IPS DF 4.7 (cell line): ENCODE data around the gene KCNJ4.

ENCODE experiments used
- DNase-seq: peaks from one replicate; pipeline ENCODE4 v3.0.0-alpha.2; 2013; ENCODE audit warnings: low spot score; ENCODE audit errors: extremely low read depth

The KCNJ4 gene

GRCh38 chr22:38431266-38432010 is 23.6 kb downstream of the KCNJ4 start:
- DNase-seq, result no peak

- DNase-seq, result no peak
Observed at GRCh38 chr22:38429499-38430068, 25.4 kb downstream of the KCNJ4 start.

DNA sequence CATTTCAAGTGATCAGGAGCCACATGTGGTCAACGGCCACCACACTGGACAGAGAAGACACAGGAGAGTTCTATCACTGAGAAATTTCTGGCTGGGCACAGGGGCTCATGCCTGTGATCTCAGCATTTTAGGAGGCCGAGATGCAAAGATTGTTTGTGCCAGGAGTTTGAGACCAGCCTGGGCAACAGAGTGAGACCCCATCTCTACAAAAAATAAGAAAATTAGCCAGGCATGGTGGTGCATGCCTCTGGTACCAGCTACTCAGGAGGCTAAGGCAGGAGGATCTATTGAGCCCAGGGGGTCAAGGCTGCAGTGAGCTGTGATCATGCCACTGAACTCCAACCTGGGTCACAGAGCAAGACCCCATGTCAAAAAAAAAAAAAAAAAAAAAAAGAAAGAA is 26.3 kb downstream of the KCNJ4 start:
- DNase-seq, result no peak

DNA sequence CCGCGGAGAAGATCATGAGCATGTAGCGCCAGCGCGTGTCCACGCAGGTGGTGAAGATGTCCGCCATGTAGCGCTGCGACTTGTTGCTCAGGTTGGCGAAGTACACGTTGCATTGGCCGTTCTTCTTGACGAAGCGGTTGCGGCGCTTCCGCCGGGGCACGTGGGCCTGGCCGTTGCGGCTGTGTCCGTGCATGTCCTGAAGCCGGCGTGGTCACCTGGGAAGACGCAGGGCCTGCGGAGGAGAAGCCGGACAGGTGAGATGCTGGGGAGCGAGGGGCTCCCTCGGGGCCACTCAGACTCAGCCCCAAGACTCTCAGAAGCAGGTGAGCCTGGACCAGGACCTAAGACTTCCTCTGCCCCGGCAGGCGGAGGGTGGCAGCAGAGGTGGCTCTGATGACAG is 27.1 kb downstream of the KCNJ4 start:
- DNase-seq, result no peak

- DNase-seq, result no peak
Observed at GRCh38 chr22:38427465-38427864, 27.5 kb downstream of the KCNJ4 start.

DNA sequence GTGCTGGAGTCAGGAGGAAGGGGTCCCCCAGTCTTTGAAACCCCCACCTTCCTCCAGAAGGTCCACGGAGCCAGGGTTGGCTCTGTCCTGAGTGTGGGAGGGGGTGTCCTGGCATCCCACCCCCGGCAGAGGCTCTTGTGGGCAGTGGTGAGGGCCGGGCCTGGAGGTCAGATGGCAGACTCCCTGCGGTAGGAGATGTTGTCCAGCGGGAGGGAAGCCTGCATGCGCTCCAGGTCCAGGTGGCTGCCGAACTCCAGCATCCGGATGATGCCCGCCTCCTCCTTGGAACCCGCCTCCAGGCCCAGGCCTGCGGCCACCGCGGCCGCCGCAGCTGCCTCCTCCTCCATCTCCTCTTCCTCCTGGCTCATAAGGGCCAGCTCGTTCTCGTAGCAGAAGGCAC is 28.4 kb downstream of the KCNJ4 start:
- DNase-seq, result no peak

- DNase-seq, result no peak
Observed at GRCh38 chr22:38424525-38425080, 30.4 kb downstream of the KCNJ4 start.

DNA sequence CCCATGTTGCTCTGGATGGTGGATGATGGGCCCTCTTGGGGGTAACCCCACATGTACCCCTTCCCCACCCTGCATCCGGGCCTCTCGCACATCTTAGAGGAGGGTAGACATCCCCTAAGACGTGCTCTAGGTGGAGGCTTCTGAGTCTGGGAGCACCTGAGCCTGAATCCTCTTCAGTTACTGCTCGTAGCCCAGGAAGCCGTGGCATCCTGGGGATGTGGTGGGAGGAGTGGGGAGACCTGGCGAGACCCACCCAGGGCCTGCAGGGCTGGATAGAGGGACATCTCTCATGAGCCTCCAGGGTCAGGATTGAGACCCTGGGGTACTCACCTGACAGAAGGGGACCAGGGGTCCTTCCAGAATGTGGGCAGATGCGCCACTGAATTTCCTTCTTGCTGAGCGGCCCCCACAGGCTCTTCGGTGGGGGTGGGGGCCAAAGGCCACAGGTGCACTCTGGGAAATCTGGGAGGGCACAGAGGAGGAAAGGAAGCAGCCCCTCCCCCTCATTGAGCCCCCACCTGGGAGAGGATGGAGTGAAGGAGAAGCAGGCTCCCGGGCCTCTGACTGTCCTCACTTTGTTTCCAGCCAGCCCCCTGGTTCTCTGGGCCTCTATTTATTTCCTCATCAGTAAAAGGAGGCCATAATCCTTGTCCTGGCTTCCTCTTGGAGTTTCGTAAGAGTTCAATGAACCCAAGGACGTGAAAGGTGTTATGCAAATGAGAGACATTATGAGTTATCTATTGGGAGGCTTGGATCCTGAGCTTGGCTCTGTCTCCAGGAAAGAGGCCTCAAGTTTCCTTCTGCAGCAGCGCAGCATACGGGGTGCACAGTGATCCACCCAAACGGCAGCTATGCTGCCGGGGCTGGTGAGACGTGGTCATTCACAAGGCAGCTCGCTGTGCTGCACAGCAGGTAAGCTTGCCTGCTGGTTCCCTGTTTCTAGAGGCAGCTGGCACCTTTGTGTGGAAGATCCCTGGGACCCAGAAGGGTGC is 31.2 kb downstream of the KCNJ4 start:
- DNase-seq, result no peak

DNA sequence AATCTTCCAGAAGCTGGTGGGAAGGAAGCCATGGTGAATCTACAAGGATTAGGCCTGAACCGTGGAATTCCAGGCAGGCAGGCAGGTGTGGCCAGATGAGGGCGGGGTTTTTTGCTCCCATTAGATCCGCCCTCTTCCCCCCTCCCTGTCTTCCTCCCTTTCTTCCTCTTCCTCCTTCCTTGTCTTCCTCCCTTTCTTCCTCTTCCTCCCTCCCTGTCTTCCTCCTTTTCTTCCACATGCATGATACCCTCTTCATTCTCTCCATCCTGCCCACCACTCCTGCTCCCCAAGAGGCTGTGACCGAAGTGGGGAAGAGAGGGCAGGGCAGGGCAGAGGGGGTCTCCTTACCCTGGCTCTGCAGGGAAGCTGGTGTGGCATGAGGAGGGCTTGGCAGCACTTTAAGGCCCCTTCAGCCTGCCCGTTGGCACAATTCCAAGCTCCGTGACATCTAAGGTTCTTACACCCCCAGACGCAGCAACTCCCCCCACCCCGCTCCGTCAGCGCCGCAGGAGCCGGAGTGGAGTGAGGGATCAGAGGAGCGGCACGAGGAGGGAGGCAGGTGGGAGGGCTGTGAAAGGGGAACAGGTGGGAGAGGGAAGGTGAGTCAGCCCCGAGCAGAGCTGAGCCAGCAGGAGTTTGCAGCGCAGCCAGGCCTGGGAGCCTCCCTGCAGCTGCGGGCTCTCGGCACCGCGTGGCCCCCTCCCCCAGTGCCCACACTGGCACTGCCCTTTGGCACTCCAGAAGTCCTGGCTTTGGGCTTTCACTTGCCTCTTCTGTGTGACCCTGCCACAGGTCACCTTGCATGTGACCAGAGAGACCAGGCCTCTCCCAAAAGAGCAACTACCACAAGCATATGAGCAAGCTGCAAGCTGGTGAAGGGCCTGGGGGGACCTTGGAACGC is 32.1 kb downstream of the KCNJ4 start:
- DNase-seq, result no peak

DNA sequence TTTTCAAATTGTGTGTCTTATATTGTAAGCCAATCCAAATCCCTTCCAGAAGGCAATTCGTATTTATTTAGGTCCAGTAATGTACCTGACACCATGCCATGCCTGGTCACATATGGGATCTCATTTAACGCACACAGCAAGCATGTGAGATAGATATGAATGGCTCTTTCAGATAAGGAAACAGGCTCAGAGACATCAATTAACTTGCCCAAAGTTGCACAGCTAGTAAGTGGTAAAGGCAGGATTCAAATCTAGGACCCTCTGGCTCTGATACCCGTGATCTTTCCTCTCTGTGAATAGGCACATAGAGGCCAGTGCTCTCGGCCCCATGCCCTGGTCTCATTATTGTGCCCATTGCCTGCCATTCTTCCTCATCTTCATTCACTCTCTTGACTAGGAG is 34.3 kb downstream of the KCNJ4 start:
- DNase-seq, result no peak

- DNase-seq, result no peak
Observed at GRCh38 chr22:38419858-38420160, 35.2 kb downstream of the KCNJ4 start.

DNA sequence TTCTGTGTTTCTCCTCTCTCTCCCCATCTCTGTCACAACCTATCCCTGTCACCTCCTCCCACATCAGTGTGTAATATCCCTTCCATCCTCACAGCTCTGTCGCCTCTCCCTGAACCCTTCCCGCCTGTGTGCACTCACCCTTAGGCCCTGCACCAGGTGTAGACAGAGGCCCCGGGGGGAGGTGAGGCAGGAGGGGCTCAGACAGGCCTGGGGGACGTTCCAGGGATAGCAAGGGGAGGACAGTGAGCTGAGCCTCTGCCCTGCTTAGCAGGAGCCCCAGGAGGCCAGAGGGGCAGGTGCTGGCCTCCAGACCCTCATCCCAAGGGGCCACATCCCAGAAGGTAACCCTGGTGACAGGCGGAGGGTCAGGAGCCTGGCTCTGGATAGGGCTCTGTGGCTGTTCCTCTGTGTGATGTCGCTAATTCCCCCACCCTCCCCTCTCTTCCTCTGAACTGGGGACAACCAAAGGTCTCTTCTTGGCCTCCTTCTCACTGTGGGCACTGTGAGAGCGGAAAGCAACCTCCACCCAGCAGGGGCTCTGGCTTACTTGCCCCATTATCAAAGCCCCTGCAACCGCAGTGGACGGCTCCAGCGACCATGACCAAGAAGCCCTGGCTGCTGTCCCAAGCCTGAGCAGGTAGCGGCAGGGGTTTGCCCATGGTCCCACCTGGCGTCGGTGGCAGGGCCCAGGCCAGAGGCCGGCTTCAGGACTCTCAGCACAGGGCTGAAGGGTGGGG is 35.7 kb downstream of the KCNJ4 start:
- DNase-seq, result no peak

GRCh38 chr22:38418589-38418988 is 36.4 kb downstream of the KCNJ4 start:
- DNase-seq, result no peak

DNA sequence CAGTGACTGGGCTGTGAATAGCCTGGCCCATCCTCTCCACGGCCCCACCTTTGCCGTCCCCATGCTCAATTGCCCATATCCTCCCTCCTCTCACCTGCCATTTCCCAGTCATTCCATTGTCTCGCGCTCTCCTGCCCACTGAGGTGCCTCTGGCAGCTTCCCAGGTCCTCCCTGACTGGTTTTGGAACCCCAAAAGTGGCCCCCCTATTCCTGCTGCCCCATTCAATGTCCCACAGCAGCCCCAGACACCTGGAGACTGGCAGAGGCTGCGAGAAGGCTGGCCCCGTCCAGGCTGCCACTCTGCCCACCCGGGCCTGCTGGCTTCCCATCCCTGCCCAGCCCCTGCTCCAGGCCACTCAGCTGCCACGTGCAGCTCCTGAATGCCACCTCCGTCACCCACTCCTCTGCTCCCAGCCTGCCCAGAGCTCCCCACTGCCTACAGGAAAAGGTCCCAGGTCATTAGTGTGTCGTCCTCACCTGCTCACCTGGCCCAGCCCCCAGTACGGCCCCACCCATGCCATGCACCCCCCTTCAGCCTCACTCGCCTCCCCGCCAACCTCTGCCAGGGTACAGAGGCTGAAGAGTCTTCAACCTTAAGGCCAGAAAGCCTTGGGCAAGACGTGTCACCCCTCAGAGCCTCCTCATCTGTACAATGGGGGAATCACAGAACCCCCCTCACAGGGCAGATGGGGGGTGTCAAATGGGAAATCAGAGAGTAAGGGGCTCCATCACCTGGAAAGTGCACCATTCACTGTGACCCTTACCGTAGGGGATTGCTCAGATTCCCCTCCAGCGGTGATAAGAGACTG is 37.5 kb downstream of the KCNJ4 start:
- no peak for DNase-seq

DNA sequence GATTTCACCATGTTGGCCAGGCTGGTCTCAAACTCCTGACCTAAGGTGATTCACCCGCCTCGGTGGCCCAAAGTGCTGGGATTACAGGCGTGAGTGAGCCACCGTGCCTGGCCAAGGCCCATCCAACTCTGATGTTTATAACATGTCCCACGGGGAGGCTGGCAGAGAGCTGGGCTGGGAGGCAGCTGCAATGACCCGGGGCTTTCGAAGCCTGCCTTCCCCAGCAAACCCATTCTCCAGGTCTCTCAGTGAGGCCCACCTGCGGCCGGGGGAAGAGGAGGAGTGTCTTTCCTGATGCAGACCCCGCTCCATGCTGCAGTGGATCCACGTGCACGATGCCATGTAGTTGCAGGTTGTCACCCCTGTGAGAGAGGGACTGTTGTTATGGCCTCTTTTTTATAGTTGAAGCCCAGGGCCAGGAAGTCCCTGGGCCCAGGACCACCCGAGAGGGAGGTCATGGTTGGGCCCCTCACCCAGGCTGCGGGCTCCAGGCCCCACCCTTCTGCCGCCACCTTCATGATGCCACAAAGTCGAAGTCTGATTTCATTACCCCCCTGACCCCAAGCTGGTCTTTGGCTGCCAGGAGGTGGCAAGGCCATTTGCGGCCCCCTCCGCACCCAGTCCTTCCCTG is 38.3 kb downstream of the KCNJ4 start:
- no peak for DNase-seq

DNA sequence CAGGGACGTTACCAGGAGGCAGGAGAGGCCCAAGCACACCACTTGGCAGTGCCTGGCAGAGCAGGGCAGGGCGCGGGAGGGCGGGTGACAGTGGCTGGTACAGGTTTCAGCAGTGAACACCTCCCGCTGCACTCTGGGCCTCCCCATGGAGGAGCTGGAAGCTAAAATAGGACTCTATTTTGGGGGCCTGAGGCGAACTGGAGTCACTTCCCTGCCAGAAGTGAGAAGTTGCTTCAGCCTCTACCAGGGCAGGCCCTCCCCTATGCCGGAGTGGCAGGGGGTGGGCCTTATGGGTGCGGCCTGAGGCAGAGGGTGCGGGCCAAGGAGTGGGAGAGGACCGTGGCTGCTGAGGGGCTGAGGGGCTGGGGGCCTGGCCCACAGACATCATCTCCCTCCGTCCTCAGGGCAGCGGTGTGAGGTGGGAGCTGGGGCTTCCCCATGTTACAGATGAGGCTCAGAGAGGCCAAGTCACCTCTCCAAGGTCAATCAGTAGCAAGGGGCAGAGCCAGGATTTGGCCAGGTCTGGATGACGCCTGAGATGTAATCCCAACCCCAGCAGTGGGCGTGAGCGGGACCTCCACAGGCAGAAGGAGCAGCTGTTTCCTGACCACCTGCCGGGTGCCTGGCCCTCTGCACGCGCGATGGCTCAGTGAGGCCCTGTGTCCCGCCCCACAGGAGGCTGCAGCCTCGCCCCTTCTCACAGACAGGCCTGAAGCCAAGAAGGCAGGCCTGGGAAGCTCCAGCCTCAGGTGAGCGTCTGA is 39.3 kb downstream of the KCNJ4 start:
- no peak for DNase-seq

- DNase-seq, result no peak
Observed at GRCh38 chr22:38415046-38415445, 40.0 kb downstream of the KCNJ4 start.

DNA sequence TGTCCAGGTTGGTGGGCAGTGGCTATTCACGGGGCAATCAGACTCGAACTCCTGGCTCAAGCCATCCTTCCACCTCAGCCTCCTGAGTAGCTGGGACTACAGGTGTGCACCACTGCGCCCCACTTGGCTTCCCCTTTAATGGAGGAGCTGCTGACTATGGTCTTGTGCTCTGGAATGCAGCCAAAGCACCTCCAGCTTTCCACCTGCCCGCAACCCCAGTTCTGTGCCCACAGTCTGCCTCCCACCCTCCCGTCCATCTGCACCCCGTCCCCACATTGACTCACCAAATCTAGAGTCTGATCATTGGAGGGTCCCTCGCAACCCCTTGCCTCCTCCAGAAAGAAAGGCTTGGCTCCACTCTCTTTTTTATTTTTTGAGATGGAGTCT is 41.0 kb downstream of the KCNJ4 start:
- DNase-seq, result no peak
